T-cell (primary cell): ENCODE measurements around the gene RAB11FIP4. TPM values are rescaled to one million over a fixed set of nuclear protein-coding genes. Genes with fewer than 3 reads are reported as not detected.

Experiments
- ATAC-seq, 4 experiments: fragments of 200-7000 bp in 3 of 4; fragments of 150-1000 bp in 1 of 4; cut with Tn5 transposase; replicated peaks in 1 of 4; 1 replicate in 3 of 4; 2 replicates in 1 of 4; pipeline ENCODE4 v1.10.0; 2021; ENCODE audit warnings: moderate library complexity in 3 of 4, mild to moderate bottlenecking in 2 of 4, moderate number of reproducible peaks in 1 of 4
- CTCF ChIA-PET, 2 donors: fragments of 300-600 bp; sonication (Branson Sonifier 250); formaldehyde crosslinking; loops; one replicate each; lab custom pipeline; 2022; ENCODE audit warnings: antibody characterized with exemption in 2 of 2; lab: Charles Lee
- POLR2A ChIA-PET, 2 donors: fragments of 300-600 bp; sonication (Branson Sonifier 250); formaldehyde crosslinking; loops; one replicate each; lab custom pipeline; 2022; ENCODE audit warnings: antibody characterized with exemption in 2 of 2; lab: Charles Lee
- DNase-seq, 35 experiments: peaks; one replicate each; pipeline versions ENCODE4 v3.0.0 to v3.0.0-alpha.2; 2013 to 2023
- H3K27ac ChIP-seq: one replicate; pipeline ENCODE4 v1.5.1; 2013; ENCODE audit warnings: low read length
- H3K27me3 ChIP-seq, 2 experiments: replicated peaks in 1 of 2; 1 replicate in 1 of 2; 2 replicates in 1 of 2; pipeline versions ENCODE4 v1.6.1 to v1.7.0; 2013; ENCODE audit warnings: low read length in 1 of 2, mixed read lengths in 1 of 2; ENCODE audit not compliant: control insufficient read depth in 2 of 2, insufficient read depth in 2 of 2; ENCODE audit errors: extremely low read depth in 1 of 2
- H3K36me3 ChIP-seq, 2 donors: 1 replicate in 1 of 2; 2 replicates in 1 of 2; pipeline versions ENCODE4 v1.6.1 to v1.7.0; 2013; ENCODE audit warnings: low read length in 1 of 2; ENCODE audit not compliant: control insufficient read depth in 2 of 2, insufficient read depth in 1 of 2; ENCODE audit errors: extremely low read depth in 1 of 2
- H3K4me1 ChIP-seq, 2 experiments: 1 replicate in 1 of 2; 2 replicates in 1 of 2; pipeline versions ENCODE4 v1.6.1 to v1.7.0; 2013; ENCODE audit warnings: low read length in 2 of 2, mixed read lengths in 1 of 2; ENCODE audit not compliant: insufficient read depth in 2 of 2, control insufficient read depth in 1 of 2; ENCODE audit errors: extremely low read depth in 1 of 2
- H3K4me3 ChIP-seq, 2 donors: 1 replicate in 1 of 2; 2 replicates in 1 of 2; pipeline versions ENCODE4 v1.5.1 to v1.7.0; 2013; ENCODE audit warnings: mild to moderate bottlenecking in 2 of 2, low read length in 1 of 2, moderate library complexity in 1 of 2; ENCODE audit not compliant: control insufficient read depth in 1 of 2; ENCODE audit errors: extremely low read depth in 1 of 2
- H3K9me3 ChIP-seq: 2 replicates; pipeline ENCODE4 v1.7.0; 2013
- H3K27ac Mint-ChIP-seq, 2 donors: one replicate each; pipeline ENCODE4 v1.8.0; 2020 to 2021; ENCODE audit warnings: mild to moderate bottlenecking in 2 of 2, mixed read lengths in 2 of 2
- H3K27me3 Mint-ChIP-seq, 2 donors: one replicate each; pipeline ENCODE4 v1.8.0; 2021 to 2022; ENCODE audit warnings: mixed read lengths in 2 of 2
- H3K36me3 Mint-ChIP-seq: one replicate; pipeline ENCODE4 v1.8.0; 2021; ENCODE audit warnings: mixed read lengths
- H3K4me1 Mint-ChIP-seq, 3 donors: one replicate each; pipeline ENCODE4 v1.8.0; 2020 to 2022; ENCODE audit warnings: mixed read lengths in 3 of 3, mild to moderate bottlenecking in 1 of 3
- H3K4me3 Mint-ChIP-seq, 3 donors: one replicate each; pipeline ENCODE4 v1.8.0; 2020 to 2022; ENCODE audit warnings: mild to moderate bottlenecking in 3 of 3, mixed read lengths in 3 of 3, moderate library complexity in 3 of 3
- H3K9me3 Mint-ChIP-seq, 3 donors: one replicate each; pipeline ENCODE4 v1.8.0; 2020 to 2022; ENCODE audit warnings: mixed read lengths in 3 of 3
- WGBS: methylation state at CpG from one replicate; pipeline ENCODE4 v1.1.5; 2013; ENCODE audit warnings: missing lambda C conversion rate; ENCODE audit not compliant: insufficient coverage; 5-methylcytosine and 5-hydroxymethylcytosine counted together
- total RNA-seq, 35 experiments: library from RNA in 6 of 35; stranded (reverse) in 6 of 35; fragments of 120-200 nt in 1 of 35; gene quantifications; one replicate each; pipeline versions ENCODE4 v1.2.1 to v1.2.4 and lab custom pipeline; 2013 to 2026

RAB11FIP4 gene
- total RNA-seq, 5 donors from 2014 or later (not counting 1 experiment from before 2014, with no cell fraction given) = 45.6 to 72.6 (median 50.1) TPM

DNA sequence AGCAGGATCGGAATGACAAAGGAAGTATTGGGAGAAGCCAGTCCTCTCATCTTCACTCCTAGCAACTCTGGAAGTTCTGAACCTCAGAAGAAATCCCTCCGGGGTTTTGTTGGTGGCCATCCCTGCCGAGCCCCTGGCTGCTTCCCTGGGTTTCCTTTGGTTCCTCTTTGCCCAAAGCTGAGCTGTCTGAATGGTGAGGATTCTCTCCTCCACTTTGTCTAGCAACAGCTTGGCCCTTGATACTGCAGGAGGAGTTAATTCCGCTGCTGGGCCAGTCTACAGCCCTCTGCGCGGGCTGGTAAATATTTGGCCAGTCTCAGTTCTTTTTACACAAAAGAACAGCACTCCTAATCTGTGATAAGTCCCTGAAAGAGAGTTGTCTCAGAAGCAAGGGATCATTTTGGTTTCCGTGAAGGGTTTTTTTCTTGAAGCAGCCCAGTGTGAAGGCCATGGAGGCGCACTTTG is 170.9 kb downstream of the RAB11FIP4 start:
- Mint-ChIP-seq H3K9me3 (no peaks in the 10 kb centered on the region), H3K36me3 (no peaks in the 10 kb centered on the region), H3K27ac (no peak overlapping the region), H3K4me1 (peaks cover 9 to 17% (median 10%) of the 10 kb centered on the region in 3 donors), H3K4me3 (no peak overlapping the region), H3K27me3 (peaks cover 4 to 12% of the 10 kb centered on the region in 2 donors)
- 94% methylated on average over 2 of the region's 8 CpGs for WGBS
- ATAC-seq = no peak
- Histone ChIP-seq H3K9me3 (no peaks in the 10 kb centered on the region), H3K36me3 (no peaks in the 10 kb centered on the region), H3K4me1 (peaks cover 2 to 15% of the 10 kb centered on the region in 2 experiments), H3K27ac (no peak overlapping the region), H3K27me3 (peaks cover 0 to 40% of the 10 kb centered on the region in 2 experiments), H3K4me3 (no peak overlapping the region)
- ChIA-PET POLR2A (no interaction called here), CTCF (interaction anchor here in 1 of 2 donors (0.7 kb wide), 1 partner anchor 295 kb away, joined by 8 read pairs; no protein-coding TSS in a partner anchor)
- DNase-seq = no peak

DNA sequence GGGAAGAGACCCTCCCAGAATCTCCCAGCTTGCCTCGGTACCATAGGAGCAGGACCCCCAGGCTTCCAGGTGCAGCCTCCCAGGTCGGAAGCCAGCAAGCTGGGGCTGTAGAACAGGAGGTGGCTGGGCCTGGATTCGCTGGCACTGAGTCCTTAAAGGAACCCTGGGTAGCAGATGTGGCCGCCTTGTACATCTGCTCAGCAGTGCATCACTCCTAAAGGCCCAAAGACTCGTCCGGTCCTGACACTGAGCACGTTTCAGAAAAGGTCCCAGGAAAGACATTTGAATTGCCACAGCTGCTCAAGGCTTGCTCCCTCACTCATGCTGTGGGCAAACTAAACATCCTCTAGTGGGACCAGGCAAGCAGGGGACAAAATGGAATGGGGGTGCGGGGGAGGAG is 172.8 kb downstream of the RAB11FIP4 start:
- no peaks in the 10 kb centered on the region for H3K36me3 ChIP-seq
- H3K4me3 ChIP-seq = no peak overlapping the region
- H3K27ac ChIP-seq = no peak overlapping the region
- H3K4me1 ChIP-seq = peaks cover 0 to 7% of the 10 kb centered on the region in 2 experiments
- no peaks in the 10 kb centered on the region for H3K9me3 ChIP-seq
- Mint-ChIP-seq H3K36me3 (no peaks in the 10 kb centered on the region), H3K4me3 (no peak overlapping the region), H3K9me3 (no peaks in the 10 kb centered on the region), H3K27ac (no peak overlapping the region), H3K27me3 (peaks cover 4 to 12% of the 10 kb centered on the region in 2 donors), H3K4me1 (peaks cover 7 to 14% (median 13%) of the 10 kb centered on the region in 3 donors)
- ATAC-seq (no peak), DNase-seq (no peak)
- H3K27me3 ChIP-seq = peaks cover 0 to 43% of the 10 kb centered on the region in 2 experiments
- CTCF ChIA-PET = no interaction called here
- POLR2A ChIA-PET = no interaction called here
- 83% methylated on average over 4 of the region's 8 CpGs for WGBS

- Mint-ChIP-seq H3K27ac (no peak overlapping the region), H3K9me3 (no peaks in the 10 kb centered on the region), H3K36me3 (no peaks in the 10 kb centered on the region), H3K4me1 (peaks cover 7 to 14% (median 13%) of the 10 kb centered on the region in 3 donors), H3K4me3 (no peak overlapping the region), H3K27me3 (peaks cover 4 to 12% of the 10 kb centered on the region in 2 donors)
- DNase-seq = no peak
- Histone ChIP-seq H3K4me3 (no peak overlapping the region), H3K27ac (no peak overlapping the region), H3K9me3 (no peaks in the 10 kb centered on the region), H3K36me3 (no peaks in the 10 kb centered on the region), H3K4me1 (peaks cover 0 to 2% of the 10 kb centered on the region in 2 experiments), H3K27me3 (peaks cover 0 to 40% of the 10 kb centered on the region in 2 experiments)
- POLR2A ChIA-PET = no interaction called here
- CTCF ChIA-PET = no interaction called here
- no peak for ATAC-seq
- WGBS = 90% methylated on average over 2 of the region's 6 CpGs
These were observed 173.4 kb downstream of the RAB11FIP4 start for GRCh38 chr17:31564883-31565301.

DNA sequence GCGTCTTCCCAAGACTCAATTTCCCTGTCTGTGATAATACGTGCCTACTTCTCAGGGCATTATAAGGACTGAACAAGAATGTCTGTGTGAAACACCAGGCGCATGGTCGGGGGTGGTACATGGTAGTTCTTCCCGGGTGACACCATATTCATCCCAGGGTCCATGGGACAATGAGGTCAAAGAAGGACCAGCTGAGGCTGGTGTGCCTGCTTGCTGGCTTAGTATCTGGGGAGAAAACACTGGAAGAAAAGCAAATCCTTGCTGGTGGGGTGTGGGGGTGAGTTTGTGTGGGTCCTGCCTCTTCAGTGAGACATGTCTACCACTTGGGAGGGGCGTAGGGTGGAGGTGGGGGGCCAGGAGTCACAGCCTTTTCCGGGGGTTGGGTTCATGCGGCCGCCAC is 174.2 kb downstream of the RAB11FIP4 start:
- Histone ChIP-seq H3K4me1 (no peaks in the 10 kb centered on the region), H3K27ac (no peak overlapping the region), H3K9me3 (no peaks in the 10 kb centered on the region), H3K4me3 (no peak overlapping the region), H3K27me3 (peaks cover 0 to 34% of the 10 kb centered on the region in 2 experiments), H3K36me3 (no peaks in the 10 kb centered on the region)
- ChIA-PET POLR2A (no interaction called here), CTCF (no interaction called here)
- peaks cover 4 to 14% (median 7%) of the 10 kb centered on the region in 3 donors for H3K4me1 Mint-ChIP-seq
- no peak overlapping the region for H3K4me3 Mint-ChIP-seq
- H3K27ac Mint-ChIP-seq = no peak overlapping the region
- H3K9me3 Mint-ChIP-seq = no peaks in the 10 kb centered on the region
- H3K36me3 Mint-ChIP-seq = no peaks in the 10 kb centered on the region
- DNase-seq = no peak
- WGBS = 91% methylated on average over 8 of the region's 9 CpGs
- no peak for ATAC-seq
- peaks cover 4 to 5% of the 10 kb centered on the region in 2 donors for H3K27me3 Mint-ChIP-seq

GRCh38 chr17:31566247-31566991 is 174.9 kb downstream of the RAB11FIP4 start:
- ChIA-PET CTCF (no interaction called here), POLR2A (interaction anchor here in 1 of 2 donors (0.5 kb wide), 1 partner anchor 1750 kb away, joined by 3 read pairs; no protein-coding TSS in a partner anchor)
- Histone ChIP-seq H3K36me3 (no peaks in the 10 kb centered on the region), H3K27me3 (peaks cover 0 to 28% of the 10 kb centered on the region in 2 experiments), H3K9me3 (no peaks in the 10 kb centered on the region), H3K27ac (no peak overlapping the region), H3K4me1 (no peaks in the 10 kb centered on the region), H3K4me3 (no peak overlapping the region)
- no peaks in the 10 kb centered on the region for H3K9me3 Mint-ChIP-seq
- H3K4me3 Mint-ChIP-seq = no peak overlapping the region
- H3K27ac Mint-ChIP-seq = no peak overlapping the region
- H3K36me3 Mint-ChIP-seq = no peaks in the 10 kb centered on the region
- ATAC-seq = no peak
- H3K27me3 Mint-ChIP-seq = peaks cover 4% of the 10 kb centered on the region in 2 donors
- H3K4me1 Mint-ChIP-seq = peaks cover 4 to 12% (median 4%) of the 10 kb centered on the region in 3 donors
- DNase-seq = no peak
- WGBS = 92% methylated on average over 5 of the region's 12 CpGs

DNA sequence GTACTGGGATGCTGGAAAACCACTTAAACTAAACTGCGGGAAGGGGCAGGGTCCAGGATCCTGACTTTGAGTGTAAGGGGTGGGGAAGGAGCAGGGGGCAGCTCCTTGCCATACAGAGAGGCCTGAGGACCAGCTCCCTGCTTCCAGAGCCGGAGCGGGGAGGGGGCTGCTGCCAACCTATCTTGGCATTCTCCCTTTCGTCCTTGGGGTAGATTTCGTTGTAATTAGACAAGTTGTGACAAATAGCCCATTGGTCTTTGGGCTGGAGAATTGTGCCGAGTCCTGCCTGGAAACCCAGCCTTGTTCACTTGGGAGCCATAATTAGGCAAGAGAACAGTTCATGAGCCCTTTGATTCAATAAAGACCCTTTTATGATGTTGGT is 175.5 kb downstream of the RAB11FIP4 start:
- no peaks in the 10 kb centered on the region for H3K36me3 ChIP-seq
- Mint-ChIP-seq H3K4me1 (peaks cover 0 to 7% (median 0%) of the 10 kb centered on the region in 3 donors), H3K27ac (no peak overlapping the region), H3K9me3 (no peaks in the 10 kb centered on the region), H3K27me3 (peaks cover 0 to 4% of the 10 kb centered on the region in 2 donors), H3K36me3 (no peaks in the 10 kb centered on the region), H3K4me3 (no peak overlapping the region)
- no peaks in the 10 kb centered on the region for H3K9me3 ChIP-seq
- ATAC-seq (no peak), DNase-seq (no peak)
- 89% methylated on average over 6 of the region's 6 CpGs for WGBS
- no peaks in the 10 kb centered on the region for H3K4me1 ChIP-seq
- peaks cover 0 to 26% of the 10 kb centered on the region in 2 experiments for H3K27me3 ChIP-seq
- H3K4me3 ChIP-seq = no peak overlapping the region
- CTCF ChIA-PET = no interaction called here
- POLR2A ChIA-PET = no interaction called here
- H3K27ac ChIP-seq = no peak overlapping the region
